Measurements from ENCODE around the gene FOXA1.
"Not testable (repeated sequence)": the region's sequence is repeated elsewhere in the genome, so short reads cannot be mapped to it uniquely, and the experiment has no call there.

DNA sequence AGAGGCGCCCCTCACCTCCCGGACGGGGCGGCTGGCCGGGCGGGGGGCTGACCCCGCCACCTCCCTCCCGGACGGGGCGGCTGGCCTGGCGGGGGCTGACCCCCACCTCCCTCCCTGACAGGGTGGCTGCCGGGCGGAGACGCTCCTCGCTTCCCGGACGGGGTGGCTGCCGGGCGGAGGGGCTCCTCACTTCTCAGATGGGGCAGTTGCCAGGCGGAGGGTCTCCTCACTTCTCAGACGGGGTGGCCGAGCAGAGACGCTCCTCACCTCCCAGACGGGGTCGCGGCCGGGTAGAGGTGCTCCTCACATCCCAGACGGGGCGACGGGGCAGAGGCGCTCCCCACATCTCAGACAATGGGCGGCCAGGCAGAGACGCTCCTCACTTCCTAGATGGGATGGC is 39.5 kb downstream of the FOXA1 start:
- not testable (repeated sequence) for TF ChIP-seq POLR2A (IDR thresholded peaks at IDR 0.05)
- TF ChIP-seq, protein P1, sequence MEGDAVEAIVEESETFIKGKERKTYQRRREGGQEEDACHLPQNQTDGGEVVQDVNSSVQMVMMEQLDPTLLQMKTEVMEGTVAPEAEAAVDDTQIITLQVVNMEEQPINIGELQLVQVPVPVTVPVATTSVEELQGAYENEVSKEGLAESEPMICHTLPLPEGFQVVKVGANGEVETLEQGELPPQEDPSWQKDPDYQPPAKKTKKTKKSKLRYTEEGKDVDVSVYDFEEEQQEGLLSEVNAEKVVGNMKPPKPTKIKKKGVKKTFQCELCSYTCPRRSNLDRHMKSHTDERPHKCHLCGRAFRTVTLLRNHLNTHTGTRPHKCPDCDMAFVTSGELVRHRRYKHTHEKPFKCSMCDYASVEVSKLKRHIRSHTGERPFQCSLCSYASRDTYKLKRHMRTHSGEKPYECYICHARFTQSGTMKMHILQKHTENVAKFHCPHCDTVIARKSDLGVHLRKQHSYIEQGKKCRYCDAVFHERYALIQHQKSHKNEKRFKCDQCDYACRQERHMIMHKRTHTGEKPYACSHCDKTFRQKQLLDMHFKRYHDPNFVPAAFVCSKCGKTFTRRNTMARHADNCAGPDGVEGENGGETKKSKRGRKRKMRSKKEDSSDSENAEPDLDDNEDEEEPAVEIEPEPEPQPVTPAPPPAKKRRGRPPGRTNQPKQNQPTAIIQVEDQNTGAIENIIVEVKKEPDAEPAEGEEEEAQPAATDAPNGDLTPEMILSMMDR (IDR thresholded peaks at IDR 0.05): not testable (repeated sequence)

Data from heart left ventricle (tissue), 13 donors.